ENCODE results near the gene MUC22.
"Not testable (repeated sequence)": the region's sequence is repeated elsewhere in the genome, so short reads cannot be mapped to it uniquely, and the experiment has no call there.

The MUC22 gene

GRCh38 chr6:31000067-31000860, 10.0 kb upstream of the MUC22 start:
- DNase-seq, result not testable (repeated sequence)

GRCh38 chr6:31001281-31001888, 8.9 kb upstream of the MUC22 start:
- no peak for DNase-seq

DNA sequence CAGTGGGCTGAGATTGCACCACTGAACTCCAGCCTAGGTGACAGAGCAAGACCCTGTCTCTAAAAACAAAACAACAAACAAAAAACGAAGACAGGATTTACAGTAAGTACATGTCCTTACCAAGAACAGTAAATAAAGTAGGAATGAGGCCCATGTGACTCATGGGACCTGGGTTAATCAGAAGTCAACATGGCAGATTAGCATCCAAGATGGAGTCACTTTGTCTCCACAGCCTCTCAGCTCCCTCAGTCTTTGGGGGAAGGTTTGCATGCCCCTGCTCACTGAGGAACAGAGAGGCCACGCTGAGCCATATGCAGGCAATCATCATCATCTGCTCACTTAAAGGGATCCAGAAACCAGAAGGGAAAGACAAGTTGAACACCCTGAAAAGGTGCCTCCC, 7.8 kb upstream of the MUC22 start:
- no peak for DNase-seq

GRCh38 chr6:31004794-31005193, 5.5 kb upstream of the MUC22 start:
- no peak for DNase-seq

- DNase-seq, result no peak
These were observed 4.8 kb upstream of the MUC22 start for GRCh38 chr6:31005249-31006020.

- no peak for DNase-seq
These were observed 2.6 kb upstream of the MUC22 start for GRCh38 chr6:31007694-31008093.

DNA sequence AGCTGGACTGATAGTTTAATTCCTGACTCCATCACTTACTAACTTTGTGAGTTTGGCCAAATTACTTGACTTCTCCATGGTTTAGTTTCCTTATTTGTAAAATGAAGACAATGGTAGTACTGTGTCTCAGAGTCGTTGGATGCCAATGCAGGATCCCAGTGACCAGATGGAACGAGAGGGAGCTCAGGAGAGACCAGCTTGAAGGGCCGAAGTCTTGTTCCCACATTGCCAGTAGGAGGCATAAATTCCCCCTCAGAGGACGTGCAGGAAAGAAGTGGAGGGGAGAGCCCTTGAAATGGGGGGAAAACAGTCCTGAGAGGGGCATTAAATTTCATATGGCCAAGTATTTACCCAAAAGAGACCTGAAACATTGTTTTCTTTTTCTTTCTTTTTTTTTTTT, 2.1 kb upstream of the MUC22 start:
- no peak for DNase-seq

DNA sequence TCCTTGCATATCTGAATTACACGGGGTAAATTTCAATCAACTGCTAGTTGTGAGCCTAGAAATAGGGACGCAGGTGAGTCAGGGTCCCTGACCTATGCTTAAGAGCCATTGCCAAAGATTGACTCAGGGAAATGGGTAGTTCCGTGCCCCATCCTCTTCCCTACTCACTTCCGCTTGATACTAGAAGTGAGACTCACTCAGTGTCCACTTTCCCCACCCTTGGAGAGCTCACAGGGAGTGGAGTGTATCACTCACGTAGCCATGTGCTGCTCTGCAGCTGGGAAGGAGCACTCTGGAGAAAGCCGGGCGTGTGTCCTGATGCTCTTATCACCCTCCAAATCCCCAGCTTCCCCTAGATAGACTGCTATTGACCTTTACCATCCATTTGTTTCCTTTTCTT, 543 bp upstream of the MUC22 start:
- DNase-seq, result no peak

- no peak for DNase-seq
These were observed 879 bp downstream of the MUC22 start for GRCh38 chr6:31011153-31011552.

- no peak for DNase-seq
These were observed 6.5 kb downstream of the MUC22 start for GRCh38 chr6:31016659-31017299.

DNA sequence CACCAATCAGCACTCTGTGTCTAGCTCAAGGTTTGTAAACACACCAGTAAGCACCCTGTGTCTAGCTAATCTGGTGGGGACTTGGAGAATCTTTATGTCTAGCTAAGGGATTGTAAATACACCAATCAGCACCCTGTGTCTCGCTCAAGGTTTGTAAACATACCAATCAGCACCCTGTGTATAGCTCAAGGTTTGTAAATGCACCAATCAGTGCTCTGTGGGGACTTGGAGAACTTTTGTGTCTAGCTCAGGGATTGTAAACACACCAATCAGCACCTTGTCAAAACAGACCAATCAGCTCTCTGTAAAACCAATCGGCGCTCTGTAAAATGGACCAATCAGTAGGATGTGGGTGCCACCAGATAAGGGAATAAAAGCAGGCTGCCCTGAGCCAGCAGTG, 7.2 kb downstream of the MUC22 start:
- not testable (repeated sequence) for DNase-seq

- DNase-seq, result no peak
These were observed 9.8 kb downstream of the MUC22 start for GRCh38 chr6:31020057-31020456.

GRCh38 chr6:31020631-31021255, 10.5 kb downstream of the MUC22 start:
- not testable (repeated sequence) for DNase-seq

GRCh38 chr6:31021705-31022531, 11.6 kb downstream of the MUC22 start:
- DNase-seq, result not testable (repeated sequence)

- no peak for DNase-seq
These were observed 15.3 kb downstream of the MUC22 start for GRCh38 chr6:31025595-31025994.

DNA sequence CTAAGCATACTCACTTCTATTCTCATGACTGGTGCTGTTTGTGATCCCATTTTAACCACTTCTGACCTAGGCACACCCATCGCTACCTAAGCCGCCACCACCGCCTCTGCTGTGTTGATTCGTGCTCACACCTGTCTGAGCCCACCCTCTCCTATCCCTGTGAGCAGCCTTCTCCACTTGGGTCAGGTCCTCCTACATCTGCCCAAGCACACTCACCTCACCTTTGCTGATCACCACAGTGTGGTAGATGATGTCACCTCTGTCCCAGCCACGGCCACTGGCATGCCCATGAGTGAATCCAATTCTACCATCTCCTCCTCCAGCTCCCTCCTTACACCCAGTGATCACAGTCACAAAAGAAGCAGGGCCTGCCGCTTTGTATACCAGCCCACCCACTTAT, 20.8 kb downstream of the MUC22 start:
- DNase-seq, result no peak

DNA sequence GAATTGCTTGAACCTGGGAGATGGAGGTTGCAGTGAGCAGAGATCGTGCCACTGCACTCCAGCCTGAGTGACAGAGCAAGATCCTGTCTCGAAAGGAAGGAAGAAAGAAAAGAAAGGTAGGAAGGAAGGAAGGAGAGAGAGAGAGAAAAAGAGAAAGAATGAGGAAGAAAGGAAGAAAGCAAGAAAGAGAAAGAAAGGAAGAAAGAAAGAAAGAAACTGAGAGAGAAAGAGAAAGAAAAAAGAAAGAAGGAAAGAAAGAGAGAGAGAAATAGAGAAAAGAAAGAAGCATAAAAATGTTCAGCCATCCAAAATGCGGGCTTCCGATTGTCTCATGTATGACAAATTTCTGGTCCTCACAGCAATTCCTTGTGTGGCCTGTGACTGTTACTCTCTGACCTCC, 22.8 kb downstream of the MUC22 start:
- DNase-seq, result no peak

DNA sequence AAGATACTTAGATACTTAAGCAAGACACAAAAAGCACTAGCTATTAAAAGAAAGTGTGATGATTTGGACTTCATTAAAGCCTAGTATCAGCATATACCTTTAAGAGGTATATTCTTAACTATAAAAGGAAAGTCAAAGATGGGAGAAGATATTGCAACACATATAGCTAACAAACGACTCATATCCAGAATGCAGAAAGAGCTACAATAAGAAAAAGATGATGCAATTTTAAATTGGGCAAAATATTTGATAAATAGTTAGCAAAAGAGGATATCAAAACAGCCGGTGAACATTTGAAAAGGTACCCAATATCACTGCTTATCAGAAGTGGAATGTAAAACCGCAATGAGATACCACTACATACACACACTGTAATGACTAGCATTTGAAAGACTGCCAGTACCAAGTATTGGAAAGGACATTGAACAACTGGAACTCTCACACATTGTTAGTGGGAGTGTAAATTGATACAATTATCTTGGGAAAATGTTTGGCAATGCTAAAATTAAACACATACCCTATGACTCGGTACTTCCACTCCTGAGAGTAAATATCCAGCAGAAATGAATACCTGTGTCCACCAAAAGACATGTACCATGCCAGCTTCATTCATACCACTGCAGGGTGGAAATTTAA, 25.7 kb downstream of the MUC22 start:
- no peak for DNase-seq

GRCh38 chr6:31037169-31037568, 26.9 kb downstream of the MUC22 start:
- no peak for DNase-seq

DNA sequence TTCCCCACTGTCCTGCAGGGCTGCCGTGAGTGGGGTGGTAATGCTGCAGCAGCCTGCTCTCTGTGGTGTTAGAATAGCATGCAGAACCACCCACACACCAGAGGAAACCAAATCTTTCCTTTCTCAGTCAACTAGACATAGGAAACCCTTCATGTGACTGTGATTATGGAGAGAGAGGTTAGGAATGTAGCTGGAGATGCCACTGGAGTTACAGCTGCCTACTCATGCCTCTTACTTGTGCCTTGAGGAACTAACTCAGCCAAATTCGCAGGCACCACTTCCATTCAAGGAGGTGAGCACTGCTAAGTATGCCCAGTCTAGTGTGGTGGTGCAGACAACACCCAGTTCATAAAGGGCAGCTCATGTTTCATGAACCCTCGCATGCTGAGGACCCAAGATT, 27.4 kb downstream of the MUC22 start:
- DNase-seq, result no peak

DNA sequence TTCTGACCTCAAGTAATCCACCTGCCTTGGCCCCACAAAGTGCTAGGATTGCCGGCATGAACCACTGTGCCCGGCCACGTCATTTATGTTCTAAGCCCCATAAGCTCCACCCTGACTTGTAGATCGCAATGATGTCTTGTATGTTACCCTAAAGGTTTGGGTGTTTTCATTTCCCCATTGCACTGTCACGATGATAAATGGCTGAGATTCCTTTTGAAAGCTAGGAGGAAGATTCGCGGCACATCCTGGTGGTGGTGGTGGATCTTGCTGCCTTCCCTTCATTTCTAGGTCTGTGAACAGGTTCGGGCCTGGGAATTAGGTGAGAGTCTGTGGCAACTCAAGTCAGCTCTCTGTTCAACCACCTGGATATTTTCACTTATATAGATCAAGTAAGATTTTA, 28.3 kb downstream of the MUC22 start:
- no peak for DNase-seq

- no peak for DNase-seq
These were observed 30.5 kb downstream of the MUC22 start for GRCh38 chr6:31040801-31041200.

Measured in stimulated activated naive CD4-positive, alpha-beta T cell (primary cell).